Skeletal muscle satellite cell (primary cell): Measurements from ENCODE around the gene GPATCH2L.

ENCODE experiments used
- H3K27me3 ChIP-seq: 2 replicates; pipeline ENCODE4 v1.7.0; 2013; ENCODE audit warnings: low read length; ENCODE audit not compliant: control insufficient read depth, insufficient read depth
- H3K36me3 ChIP-seq: 2 replicates; pipeline ENCODE4 v1.7.0; 2013; ENCODE audit warnings: mild to moderate bottlenecking, control low read depth, low read length; ENCODE audit not compliant: insufficient read depth
- H3K4me1 ChIP-seq: 2 replicates; pipeline ENCODE4 v1.7.0; 2013; ENCODE audit warnings: low read length; ENCODE audit not compliant: control insufficient read depth, insufficient read depth
- H3K4me2 ChIP-seq: 2 replicates; pipeline ENCODE4 v1.7.0; 2013; ENCODE audit warnings: mild to moderate bottlenecking, low read length
- H3K4me3 ChIP-seq: 2 replicates; pipeline ENCODE4 v1.7.0; 2013; ENCODE audit warnings: low read length
- H3K9ac ChIP-seq: 2 replicates; pipeline ENCODE4 v1.7.0; 2013; ENCODE audit warnings: mild to moderate bottlenecking, low read depth, low read length, moderate library complexity
- H3K9me3 ChIP-seq: replicated peaks from 2 replicates; pipeline ENCODE4 v1.7.0; 2013; ENCODE audit warnings: mild to moderate bottlenecking, control low read depth, low read length

GPATCH2L gene

GRCh38 chr14:76138758-76139723 is 12.7 kb upstream of the GPATCH2L start:
- no peak overlapping the region for H3K4me3 ChIP-seq
- H3K9ac ChIP-seq = no peak overlapping the region
- no peaks in the 10 kb centered on the region for H3K36me3 ChIP-seq
- H3K27me3 ChIP-seq = peaks cover 65% of the 10 kb centered on the region
- no peaks in the 10 kb centered on the region for H3K4me1 ChIP-seq
- H3K9me3 ChIP-seq = no peaks in the 10 kb centered on the region
- peak overlapping the region; percentile 52 for H3K4me2 ChIP-seq

GRCh38 chr14:76143642-76144041 is 8.1 kb upstream of the GPATCH2L start:
- H3K9ac ChIP-seq = no peak overlapping the region
- peaks cover 39% of the 10 kb centered on the region for H3K27me3 ChIP-seq
- no peak overlapping the region for H3K4me2 ChIP-seq
- no peaks in the 10 kb centered on the region for H3K4me1 ChIP-seq
- H3K9me3 ChIP-seq = no peaks in the 10 kb centered on the region
- H3K36me3 ChIP-seq = no peaks in the 10 kb centered on the region
- no peak overlapping the region for H3K4me3 ChIP-seq

- H3K9me3 ChIP-seq = no peaks in the 10 kb centered on the region
- no peaks in the 10 kb centered on the region for H3K36me3 ChIP-seq
- peaks cover 20% of the 10 kb centered on the region for H3K27me3 ChIP-seq
- no peaks in the 10 kb centered on the region for H3K4me1 ChIP-seq
- H3K4me3 ChIP-seq = no peak overlapping the region
- H3K9ac ChIP-seq = no peak overlapping the region
- no peak overlapping the region for H3K4me2 ChIP-seq
Observed at GRCh38 chr14:76146976-76147375, 4.7 kb upstream of the GPATCH2L start.

GRCh38 chr14:76149196-76149595 is 2.5 kb upstream of the GPATCH2L start:
- Histone ChIP-seq H3K36me3 (peaks cover under 1% of the 10 kb centered on the region), H3K9ac (no peak overlapping the region), H3K4me2 (no peak overlapping the region), H3K27me3 (peaks cover 18% of the 10 kb centered on the region), H3K4me3 (no peak overlapping the region), H3K4me1 (peaks cover 12% of the 10 kb centered on the region), H3K9me3 (no peaks in the 10 kb centered on the region)

GRCh38 chr14:76152333-76152681 is 585 bp downstream of the GPATCH2L start:
- Histone ChIP-seq H3K9me3 (no peaks in the 10 kb centered on the region), H3K9ac (peak overlapping the region; percentile 97), H3K27me3 (peaks cover 14% of the 10 kb centered on the region), H3K36me3 (peaks cover 25% of the 10 kb centered on the region), H3K4me3 (peak overlapping the region; percentile 97), H3K4me1 (peaks cover 38% of the 10 kb centered on the region), H3K4me2 (peak overlapping the region; percentile 79)

- no peak overlapping the region for H3K4me3 ChIP-seq
- H3K4me1 ChIP-seq = peaks cover 38% of the 10 kb centered on the region
- H3K36me3 ChIP-seq = peaks cover 36% of the 10 kb centered on the region
- H3K9ac ChIP-seq = no peak overlapping the region
- H3K27me3 ChIP-seq = peaks cover 6% of the 10 kb centered on the region
- peak overlapping the region; percentile 79 for H3K4me2 ChIP-seq
- no peaks in the 10 kb centered on the region for H3K9me3 ChIP-seq
Observed at GRCh38 chr14:76153919-76154318, 2.2 kb downstream of the GPATCH2L start.

- Histone ChIP-seq H3K36me3 (peaks cover 43% of the 10 kb centered on the region), H3K4me2 (peak overlapping the region; percentile 59), H3K4me1 (peaks cover 38% of the 10 kb centered on the region), H3K27me3 (no peaks in the 10 kb centered on the region), H3K4me3 (peak overlapping the region; percentile 14), H3K9ac (no peak overlapping the region), H3K9me3 (no peaks in the 10 kb centered on the region)
Observed at GRCh38 chr14:76154539-76155126, 2.9 kb downstream of the GPATCH2L start.

- H3K9me3 ChIP-seq = no peaks in the 10 kb centered on the region
- H3K27me3 ChIP-seq = no peaks in the 10 kb centered on the region
- no peaks in the 10 kb centered on the region for H3K4me1 ChIP-seq
- H3K4me2 ChIP-seq = no peak overlapping the region
- H3K9ac ChIP-seq = no peak overlapping the region
- H3K4me3 ChIP-seq = no peak overlapping the region
- H3K36me3 ChIP-seq = peaks cover 35% of the 10 kb centered on the region
Observed at GRCh38 chr14:76163668-76164363, 12.1 kb downstream of the GPATCH2L start.

- no peak overlapping the region for H3K4me2 ChIP-seq
- H3K9me3 ChIP-seq = no peaks in the 10 kb centered on the region
- peaks cover 56% of the 10 kb centered on the region for H3K36me3 ChIP-seq
- no peaks in the 10 kb centered on the region for H3K4me1 ChIP-seq
- H3K27me3 ChIP-seq = no peaks in the 10 kb centered on the region
- H3K9ac ChIP-seq = no peak overlapping the region
- no peak overlapping the region for H3K4me3 ChIP-seq
Observed at GRCh38 chr14:76168531-76168930, 16.8 kb downstream of the GPATCH2L start.

- H3K4me2 ChIP-seq = no peak overlapping the region
- H3K9ac ChIP-seq = no peak overlapping the region
- H3K27me3 ChIP-seq = no peaks in the 10 kb centered on the region
- H3K4me3 ChIP-seq = no peak overlapping the region
- peaks cover 63% of the 10 kb centered on the region for H3K36me3 ChIP-seq
- no peaks in the 10 kb centered on the region for H3K9me3 ChIP-seq
- H3K4me1 ChIP-seq = no peaks in the 10 kb centered on the region
Observed at GRCh38 chr14:76169776-76170175, 18.1 kb downstream of the GPATCH2L start.

- H3K4me3 ChIP-seq = no peak overlapping the region
- no peaks in the 10 kb centered on the region for H3K9me3 ChIP-seq
- no peak overlapping the region for H3K9ac ChIP-seq
- no peak overlapping the region for H3K4me2 ChIP-seq
- H3K4me1 ChIP-seq = no peaks in the 10 kb centered on the region
- H3K36me3 ChIP-seq = peaks cover 69% of the 10 kb centered on the region
- no peaks in the 10 kb centered on the region for H3K27me3 ChIP-seq
Observed at GRCh38 chr14:76174982-76175381, 23.3 kb downstream of the GPATCH2L start.
